Ishikawa (cell line): ENCODE results near the gene SS18.

Experiments used
- CEBPB ChIP-seq: IDR thresholded peaks from 2 replicates; pipeline ENCODE4 v1.6.1; 2012
- CREB1 ChIP-seq: IDR thresholded peaks from 2 replicates; pipeline ENCODE4 v1.6.1; 2012; ENCODE audit warnings: low read depth
- EGR1 ChIP-seq: IDR thresholded peaks from 2 replicates; pipeline ENCODE4 v1.6.1; 2012
- EP300 ChIP-seq: IDR thresholded peaks from 2 replicates; pipeline ENCODE4 v1.6.1; 2012; ENCODE audit warnings: borderline replicate concordance
- FOXM1 ChIP-seq: IDR thresholded peaks from 2 replicates; pipeline ENCODE4 v1.6.1; 2012; ENCODE audit warnings: low read depth, borderline replicate concordance
- NFIC ChIP-seq: IDR thresholded peaks from 2 replicates; pipeline ENCODE4 v1.6.1; 2012
- RAD21 ChIP-seq: IDR thresholded peaks from 2 replicates; pipeline ENCODE4 v1.6.1; 2012; ENCODE audit warnings: low read depth
- TAF1 ChIP-seq: IDR thresholded peaks from 2 replicates; pipeline ENCODE4 v1.6.1; 2012; ENCODE audit warnings: low read depth, mild to moderate bottlenecking
- TCF12 ChIP-seq: IDR thresholded peaks from 2 replicates; pipeline ENCODE4 v1.6.1; 2012; ENCODE audit warnings: low read depth
- TEAD4 ChIP-seq: IDR thresholded peaks from 2 replicates; pipeline ENCODE4 v1.6.1; 2012
- YY1 ChIP-seq: IDR thresholded peaks from 2 replicates; pipeline ENCODE4 v1.6.1; 2012; ENCODE audit warnings: low read depth
- ZBTB7A ChIP-seq: IDR thresholded peaks from 2 replicates; pipeline ENCODE4 v1.6.1; 2012; ENCODE audit warnings: low read depth
- TF ChIP-seq, protein P1 (sequence below): IDR thresholded peaks from 2 replicates; pipeline ENCODE4 v1.6.1; 2012
- TF ChIP-seq, protein P2 (sequence below): IDR thresholded peaks from 2 replicates; pipeline ENCODE4 v1.6.1; 2012; ENCODE audit warnings: low read depth, mild to moderate bottlenecking
- TF ChIP-seq, protein P3 (sequence below): IDR thresholded peaks from 2 replicates; pipeline ENCODE4 v1.6.1; 2012

Gene SS18

DNA sequence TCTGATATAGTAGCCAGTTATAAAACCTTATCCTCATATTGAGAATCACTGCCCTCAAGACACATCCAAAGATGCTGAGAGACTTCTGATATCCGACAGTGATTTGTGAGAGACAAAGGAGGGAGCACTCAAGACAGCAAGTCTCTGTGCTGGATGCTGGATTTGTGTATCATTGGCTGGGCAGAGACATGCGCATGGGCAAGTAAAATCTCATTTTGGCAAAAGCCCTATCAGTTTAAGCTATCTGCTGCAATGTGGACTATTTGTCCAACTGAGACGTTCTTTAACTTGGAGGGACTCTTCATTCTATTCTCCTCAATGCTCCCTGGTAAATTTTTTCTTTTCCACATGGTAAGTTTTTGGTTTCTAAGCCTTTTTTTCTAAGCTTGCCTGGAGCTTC is 107.5 kb downstream of the SS18 start:
- TF ChIP-seq TCF12 (no peak), CREB1 (no peak), CEBPB (no peak), TEAD4 (no peak), FOXM1 (no peak), TAF1 (no peak), YY1 (no peak), EGR1 (no peak)

DNA sequence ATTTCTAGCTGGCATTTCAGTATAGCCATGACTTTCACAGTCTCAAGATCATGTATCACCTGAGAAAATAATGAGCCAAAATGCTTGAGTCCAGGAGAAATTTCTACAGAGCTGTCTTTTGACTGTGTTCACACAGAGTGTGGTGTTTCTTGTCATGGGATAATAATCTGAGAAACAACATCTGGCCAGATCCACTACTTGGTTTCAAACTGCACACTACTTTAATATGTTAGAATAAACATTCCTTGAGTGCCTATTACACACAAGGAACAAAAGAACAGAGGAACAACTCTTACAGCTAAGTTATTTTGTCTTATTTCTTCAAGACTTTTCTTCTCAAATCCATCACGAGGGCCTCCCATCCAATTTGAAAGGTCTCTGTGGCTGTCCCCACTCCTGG is 108.3 kb downstream of the SS18 start:
- no peak for TF ChIP-seq CEBPB
- no peak for TF ChIP-seq EGR1
- TF ChIP-seq, protein P1, sequence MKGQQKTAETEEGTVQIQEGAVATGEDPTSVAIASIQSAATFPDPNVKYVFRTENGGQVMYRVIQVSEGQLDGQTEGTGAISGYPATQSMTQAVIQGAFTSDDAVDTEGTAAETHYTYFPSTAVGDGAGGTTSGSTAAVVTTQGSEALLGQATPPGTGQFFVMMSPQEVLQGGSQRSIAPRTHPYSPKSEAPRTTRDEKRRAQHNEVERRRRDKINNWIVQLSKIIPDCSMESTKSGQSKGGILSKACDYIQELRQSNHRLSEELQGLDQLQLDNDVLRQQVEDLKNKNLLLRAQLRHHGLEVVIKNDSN, result no peak
- no peak for TF ChIP-seq TAF1
- TF ChIP-seq, protein P2, sequence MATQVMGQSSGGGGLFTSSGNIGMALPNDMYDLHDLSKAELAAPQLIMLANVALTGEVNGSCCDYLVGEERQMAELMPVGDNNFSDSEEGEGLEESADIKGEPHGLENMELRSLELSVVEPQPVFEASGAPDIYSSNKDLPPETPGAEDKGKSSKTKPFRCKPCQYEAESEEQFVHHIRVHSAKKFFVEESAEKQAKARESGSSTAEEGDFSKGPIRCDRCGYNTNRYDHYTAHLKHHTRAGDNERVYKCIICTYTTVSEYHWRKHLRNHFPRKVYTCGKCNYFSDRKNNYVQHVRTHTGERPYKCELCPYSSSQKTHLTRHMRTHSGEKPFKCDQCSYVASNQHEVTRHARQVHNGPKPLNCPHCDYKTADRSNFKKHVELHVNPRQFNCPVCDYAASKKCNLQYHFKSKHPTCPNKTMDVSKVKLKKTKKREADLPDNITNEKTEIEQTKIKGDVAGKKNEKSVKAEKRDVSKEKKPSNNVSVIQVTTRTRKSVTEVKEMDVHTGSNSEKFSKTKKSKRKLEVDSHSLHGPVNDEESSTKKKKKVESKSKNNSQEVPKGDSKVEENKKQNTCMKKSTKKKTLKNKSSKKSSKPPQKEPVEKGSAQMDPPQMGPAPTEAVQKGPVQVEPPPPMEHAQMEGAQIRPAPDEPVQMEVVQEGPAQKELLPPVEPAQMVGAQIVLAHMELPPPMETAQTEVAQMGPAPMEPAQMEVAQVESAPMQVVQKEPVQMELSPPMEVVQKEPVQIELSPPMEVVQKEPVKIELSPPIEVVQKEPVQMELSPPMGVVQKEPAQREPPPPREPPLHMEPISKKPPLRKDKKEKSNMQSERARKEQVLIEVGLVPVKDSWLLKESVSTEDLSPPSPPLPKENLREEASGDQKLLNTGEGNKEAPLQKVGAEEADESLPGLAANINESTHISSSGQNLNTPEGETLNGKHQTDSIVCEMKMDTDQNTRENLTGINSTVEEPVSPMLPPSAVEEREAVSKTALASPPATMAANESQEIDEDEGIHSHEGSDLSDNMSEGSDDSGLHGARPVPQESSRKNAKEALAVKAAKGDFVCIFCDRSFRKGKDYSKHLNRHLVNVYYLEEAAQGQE, result no peak
- no peak for TF ChIP-seq NFIC
- TF ChIP-seq RAD21, result no peak
- TF ChIP-seq EP300, result no peak
- no peak for TF ChIP-seq ZBTB7A
- no peak for TF ChIP-seq TEAD4

DNA sequence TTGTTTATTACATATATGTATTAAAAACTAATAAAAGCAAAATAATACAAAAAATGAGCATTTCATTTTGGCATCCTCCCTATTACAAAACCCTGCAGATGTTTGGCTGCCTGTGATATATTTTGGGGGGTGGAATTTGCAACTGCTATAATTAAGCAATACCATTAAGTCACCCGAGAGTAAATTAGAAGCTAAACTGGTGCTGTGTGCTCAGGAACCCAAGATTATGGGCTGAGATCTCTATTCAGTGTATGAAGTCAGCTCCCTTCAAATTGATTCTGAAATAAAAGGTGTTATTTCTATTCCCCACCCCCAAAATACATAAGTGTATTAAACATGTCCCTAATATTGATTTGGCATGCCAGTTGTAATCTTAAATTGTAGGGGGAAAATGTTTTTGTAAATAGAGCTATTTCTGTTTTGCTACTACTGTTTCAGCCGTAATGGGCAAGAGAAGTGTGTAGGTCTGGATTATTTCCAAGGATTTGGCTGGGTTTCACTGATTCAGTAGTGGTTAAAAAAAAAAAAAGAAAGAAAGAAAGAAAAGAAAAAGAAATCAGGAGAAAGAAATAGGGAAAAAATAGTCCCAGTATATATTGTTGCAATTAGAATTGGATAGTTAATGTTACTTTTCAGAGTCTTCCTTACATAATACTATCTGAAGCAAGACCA is 110.9 kb downstream of the SS18 start:
- TF ChIP-seq, protein P3, sequence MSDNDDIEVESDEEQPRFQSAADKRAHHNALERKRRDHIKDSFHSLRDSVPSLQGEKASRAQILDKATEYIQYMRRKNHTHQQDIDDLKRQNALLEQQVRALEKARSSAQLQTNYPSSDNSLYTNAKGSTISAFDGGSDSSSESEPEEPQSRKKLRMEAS, result no peak
- no peak for TF ChIP-seq RAD21
- TF ChIP-seq TCF12, result no peak
- TF ChIP-seq, protein P2, result no peak
- TF ChIP-seq, protein P1, result no peak
- TF ChIP-seq FOXM1, result no peak
- no peak for TF ChIP-seq NFIC
- TF ChIP-seq CREB1, result no peak
- no peak for TF ChIP-seq TAF1
- no peak for TF ChIP-seq YY1
- TF ChIP-seq EGR1, result no peak
- TF ChIP-seq EP300, result no peak
- no peak for TF ChIP-seq CEBPB
- no peak for TF ChIP-seq TEAD4
- no peak for TF ChIP-seq ZBTB7A

DNA sequence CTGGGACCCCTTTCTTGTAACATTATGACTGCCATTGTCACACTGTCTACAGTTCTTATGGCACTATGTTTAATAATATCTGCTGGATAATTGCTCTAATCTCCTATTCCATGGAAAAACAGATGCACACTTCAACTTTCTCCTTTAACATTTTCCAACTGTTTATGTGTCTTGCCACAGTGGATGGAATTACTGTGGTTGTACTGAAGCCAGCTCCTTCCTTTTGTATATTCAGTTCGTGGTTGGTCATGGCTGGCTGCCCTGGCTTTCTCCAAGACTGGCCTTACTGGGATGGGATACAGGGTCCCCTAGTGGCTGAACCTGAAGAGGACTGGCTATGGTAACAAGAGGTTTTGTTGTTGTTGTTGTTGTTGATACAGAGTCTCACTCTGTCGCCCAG is 113.9 kb downstream of the SS18 start:
- TF ChIP-seq CEBPB (no peak), TAF1 (no peak), ZBTB7A (no peak), YY1 (no peak), FOXM1 (no peak), EGR1 (no peak), RAD21 (no peak), CREB1 (no peak)
- TF ChIP-seq, protein P2, result no peak
- TF ChIP-seq, protein P3, result no peak
- TF ChIP-seq, protein P1, result no peak
